Mesenchymal stem cell (in vitro differentiated cells and primary cell): Measurements from ENCODE around the gene STX4.

Experiments used
- DNase-seq: peaks from one replicate; pipeline ENCODE4 v3.0.0-alpha.2; 2013
- H2AFZ ChIP-seq: one replicate; pipeline ENCODE4 v1.6.1; 2013; ENCODE audit warnings: low read depth, mild to moderate bottlenecking, control low read depth, inconsistent platforms, low read length, moderate library complexity
- H2AK5ac ChIP-seq: 2 replicates; pipeline ENCODE4 v1.6.1; 2013; ENCODE audit warnings: low read length, moderate library complexity, mild to moderate bottlenecking, inconsistent platforms; ENCODE audit not compliant: severe bottlenecking
- H2BK120ac ChIP-seq: one replicate; pipeline ENCODE4 v1.6.1; 2013; ENCODE audit warnings: low read depth, mild to moderate bottlenecking, inconsistent platforms, low read length, moderate library complexity
- H2BK12ac ChIP-seq, 2 experiments: one replicate each; pipeline ENCODE4 v1.6.1; 2013; ENCODE audit warnings: inconsistent platforms in 2 of 2, low read length in 2 of 2, mild to moderate bottlenecking in 2 of 2, moderate library complexity in 2 of 2, control low read depth in 1 of 2
- H2BK15ac ChIP-seq: one replicate; pipeline ENCODE4 v1.6.1; 2013; ENCODE audit warnings: mild to moderate bottlenecking, low read depth, inconsistent platforms; ENCODE audit not compliant: poor library complexity, severe bottlenecking
- H2BK5ac ChIP-seq: 2 replicates; pipeline ENCODE4 v1.6.1; 2013; ENCODE audit warnings: low read depth, mild to moderate bottlenecking, low read length, control low read depth, inconsistent platforms; ENCODE audit not compliant: poor library complexity, severe bottlenecking
- H3K14ac ChIP-seq, 2 experiments: one replicate each; pipeline ENCODE4 v1.6.1; 2013; ENCODE audit warnings: inconsistent platforms in 2 of 2, low read length in 2 of 2, control low read depth in 1 of 2, mild to moderate bottlenecking in 1 of 2, moderate library complexity in 1 of 2
- H3K18ac ChIP-seq, 2 experiments: one replicate each; pipeline ENCODE4 v1.6.1; 2013; ENCODE audit warnings: inconsistent platforms in 2 of 2, low read length in 2 of 2, control low read depth in 1 of 2, low read depth in 1 of 2, mild to moderate bottlenecking in 1 of 2
- H3K23ac ChIP-seq, 2 experiments: one replicate each; pipeline ENCODE4 v1.6.1; 2013; ENCODE audit warnings: inconsistent platforms in 2 of 2, low read length in 2 of 2, mild to moderate bottlenecking in 2 of 2, moderate library complexity in 2 of 2, control low read depth in 1 of 2
- H3K27ac ChIP-seq: 2 replicates; pipeline ENCODE4 v1.5.1; 2013; ENCODE audit warnings: mild to moderate bottlenecking, moderate library complexity, low read length, control low read depth, inconsistent platforms; ENCODE audit not compliant: poor library complexity, severe bottlenecking
- H3K27me3 ChIP-seq, 2 experiments: 2 replicates each; pipeline versions ENCODE4 v1.6.1 to v1.7.0; 2013; ENCODE audit warnings: low read length in 2 of 2, mild to moderate bottlenecking in 2 of 2, moderate library complexity in 2 of 2, control low read depth in 1 of 2, inconsistent platforms in 1 of 2; ENCODE audit not compliant: control insufficient read depth in 1 of 2, insufficient read depth in 1 of 2
- H3K36me3 ChIP-seq, 2 experiments: 2 replicates each; pipeline versions ENCODE4 v1.6.1 to v1.7.0; 2013; ENCODE audit warnings: low read length in 2 of 2, control low read depth in 1 of 2, inconsistent platforms in 1 of 2, low read depth in 1 of 2, mild to moderate bottlenecking in 1 of 2; ENCODE audit not compliant: insufficient read depth in 2 of 2, control insufficient read depth in 1 of 2
- H3K4ac ChIP-seq, 2 experiments: one replicate each; pipeline ENCODE4 v1.6.1; 2013; ENCODE audit warnings: inconsistent platforms in 2 of 2, low read length in 2 of 2, mild to moderate bottlenecking in 2 of 2, moderate library complexity in 2 of 2, control low read depth in 1 of 2, low read depth in 1 of 2
- H3K4me1 ChIP-seq: 2 replicates; pipeline ENCODE4 v1.6.1; 2013; ENCODE audit warnings: low read depth, low read length, control low read depth; ENCODE audit not compliant: control insufficient read depth, insufficient read depth
- H3K4me2 ChIP-seq: 2 replicates; pipeline ENCODE4 v1.6.1; 2013; ENCODE audit warnings: low read length, mild to moderate bottlenecking, inconsistent platforms; ENCODE audit not compliant: poor library complexity, severe bottlenecking
- H3K4me3 ChIP-seq, 2 experiments: 2 replicates each; pipeline versions ENCODE4 v1.5.1 to v1.7.0; 2013; ENCODE audit warnings: low read length in 2 of 2, mild to moderate bottlenecking in 2 of 2, control low read depth in 1 of 2, low read depth in 1 of 2; ENCODE audit not compliant: insufficient read depth in 1 of 2
- H3K79me1 ChIP-seq: replicated peaks from 2 replicates; pipeline ENCODE4 v1.6.1; 2013; ENCODE audit warnings: mild to moderate bottlenecking, control low read depth, low read length, inconsistent platforms; ENCODE audit not compliant: poor library complexity, severe bottlenecking
- H3K9ac ChIP-seq: 2 replicates; pipeline ENCODE4 v1.7.0; 2013; ENCODE audit warnings: mild to moderate bottlenecking, low read length, moderate library complexity
- H3K9me3 ChIP-seq: 2 replicates; pipeline ENCODE4 v1.7.0; 2013; ENCODE audit warnings: mild to moderate bottlenecking, low read length; ENCODE audit not compliant: control insufficient read depth
- H4K8ac ChIP-seq: one replicate; pipeline ENCODE4 v1.6.1; 2013; ENCODE audit warnings: inconsistent platforms, mild to moderate bottlenecking, low read length, moderate library complexity
- H4K91ac ChIP-seq: one replicate; pipeline ENCODE4 v1.6.1; 2013; ENCODE audit warnings: mild to moderate bottlenecking, low read length, inconsistent platforms
- WGBS: methylation state at CpG from one replicate; pipeline ENCODE4 v1.1.7; 2013; ENCODE audit warnings: mixed read lengths; 5-methylcytosine and 5-hydroxymethylcytosine counted together

STX4 gene

GRCh38 chr16:31088459-31089183 is 55.3 kb downstream of the STX4 start, which contains the start of gene PRSS53:
PRSS53 (minus strand) TSS chr16:31088943; CDS start chr16:31088809, 134 bp downstream.
- DNase-seq: no peak
- Histone ChIP-seq H3K4me1 (peaks cover 36% of the 10 kb centered on the region), H3K4me3 (no peak within 1 kb of the TSS), H3K79me1 (peaks cover 46% of the 10 kb centered on the region), H3K14ac (no peak within 1 kb of the TSS), H3K36me3 (peaks cover 73 to 81% of the 10 kb centered on the region in 2 experiments), H2BK5ac (no peak within 1 kb of the TSS), H3K27ac (no peak within 1 kb of the TSS), H2BK15ac (no peak within 1 kb of the TSS), H3K9me3 (no peaks in the 10 kb centered on the region), H4K8ac (no peak within 1 kb of the TSS), H2BK12ac (peak within 1 kb of the TSS in 1 of 2 experiments; percentile 15), H3K18ac (no peak within 1 kb of the TSS), H3K27me3 (no peaks in the 10 kb centered on the region), H2BK120ac (no peak within 1 kb of the TSS), H3K4ac (no peak within 1 kb of the TSS), H4K91ac (peak within 1 kb of the TSS; percentile 21), H3K23ac (no peak within 1 kb of the TSS), H2AFZ (no peak within 1 kb of the TSS), H3K9ac (peak within 1 kb of the TSS; percentile 43), H3K4me2 (no peak within 1 kb of the TSS), H2AK5ac (no peak within 1 kb of the TSS)
- WGBS: 92% methylated on average over 15 of the region's 15 CpGs

- no peak for DNase-seq
- no peak overlapping the region for H2BK15ac ChIP-seq
- H3K79me1 ChIP-seq: peaks cover 40% of the 10 kb centered on the region
- H4K91ac ChIP-seq: no peak overlapping the region
- WGBS: 96% methylated on average over 3 of the region's 8 CpGs
- H3K4me2 ChIP-seq: no peak overlapping the region
- no peak overlapping the region for H3K23ac ChIP-seq
- no peak overlapping the region for H2AK5ac ChIP-seq
- H3K27ac ChIP-seq: no peak overlapping the region
- H3K9me3 ChIP-seq: no peaks in the 10 kb centered on the region
- H3K4me3 ChIP-seq: no peak overlapping the region
- peaks cover 36% of the 10 kb centered on the region for H3K4me1 ChIP-seq
- no peaks in the 10 kb centered on the region for H3K27me3 ChIP-seq
- H3K9ac ChIP-seq: no peak overlapping the region
- no peak overlapping the region for H2BK120ac ChIP-seq
- H3K14ac ChIP-seq: no peak overlapping the region
- H4K8ac ChIP-seq: no peak overlapping the region
- H2AFZ ChIP-seq: no peak overlapping the region
- H3K36me3 ChIP-seq: peaks cover 67 to 75% of the 10 kb centered on the region in 2 experiments
- H2BK5ac ChIP-seq: no peak overlapping the region
- H3K4ac ChIP-seq: no peak overlapping the region
- H2BK12ac ChIP-seq: no peak overlapping the region
- H3K18ac ChIP-seq: no peak overlapping the region
Measured at GRCh38 chr16:31089199-31089598, 55.8 kb downstream of the STX4 start.
